PC-9 (cell line): ENCODE measurements around the gene MDH2. TPM values are rescaled to one million over a fixed set of nuclear protein-coding genes. Genes with fewer than 3 reads are reported as not detected.
"Not testable (repeated sequence)": the region's sequence is repeated elsewhere in the genome, so short reads cannot be mapped to it uniquely, and the experiment has no call there.

Source experiments
- BruUV-seq: library from RNA; stranded (reverse); fragments of 400-500 nt; replicated peaks from 2 replicates; lab custom pipeline; 2021; lab: Mats Ljungman, UMichigan
- CTCF ChIA-PET: fragments of 300-600 bp; sonication (Branson Sonifier 250); formaldehyde crosslinking; loops from one replicate; lab custom pipeline; 2022; ENCODE audit warnings: antibody characterized with exemption; lab: Charles Lee
- POLR2A ChIA-PET: fragments of 300-600 bp; sonication (Branson Sonifier 250); formaldehyde crosslinking; loops from one replicate; lab custom pipeline; 2022; ENCODE audit warnings: antibody characterized with exemption; ENCODE audit not compliant: unreplicated experiment; lab: Charles Lee
- DNase-seq, 2 experiments: peaks; one replicate each; pipeline versions ENCODE4 v3.0.0 to v3.0.0-alpha.2; 2015 to 2022; ENCODE audit warnings: mixed read lengths in 1 of 2
- H2AFZ ChIP-seq: fragments of 200-600 bp; sonication (generic); 2 replicates; pipeline ENCODE4 v1.8.1; 2017; ENCODE audit warnings: antibody characterized with exemption
- H3F3A ChIP-seq: fragments of 200-600 bp; sonication (generic); 2 replicates; pipeline ENCODE4 v1.8.1; 2017; ENCODE audit warnings: antibody characterized with exemption, mild to moderate bottlenecking, low read depth; ENCODE audit not compliant: insufficient read depth
- H3K27ac ChIP-seq: fragments of 200-600 bp; sonication (generic); 2 replicates; pipeline ENCODE4 v1.6.1; 2016; ENCODE audit warnings: mixed run types
- H3K27me3 ChIP-seq: fragments of 200-600 bp; sonication (generic); 2 replicates; pipeline ENCODE4 v1.6.1; 2016; ENCODE audit warnings: low read depth, mixed run types; ENCODE audit not compliant: insufficient read depth
- H3K36me3 ChIP-seq: fragments of 200-600 bp; sonication (generic); 2 replicates; pipeline ENCODE4 v1.6.1; 2016; ENCODE audit warnings: low read depth, mixed run types
- H3K4me1 ChIP-seq: fragments of 200-600 bp; sonication (generic); replicated peaks from 2 replicates; pipeline ENCODE4 v1.6.1; 2016; ENCODE audit warnings: mixed run types; ENCODE audit not compliant: insufficient read depth
- H3K4me2 ChIP-seq: fragments of 200-600 bp; sonication (generic); 2 replicates; pipeline ENCODE4 v1.6.1; 2017; ENCODE audit warnings: mixed run types
- H3K4me3 ChIP-seq: fragments of 200-600 bp; sonication (generic); 2 replicates; pipeline ENCODE4 v1.6.1; 2016; ENCODE audit warnings: mixed run types
- H3K79me2 ChIP-seq: fragments of 200-600 bp; sonication (generic); 2 replicates; pipeline ENCODE4 v1.6.1; 2017; ENCODE audit warnings: low read depth, mixed run types
- H3K9me2 ChIP-seq: fragments of 200-600 bp; sonication (generic); 2 replicates; pipeline ENCODE4 v1.8.1; 2017; ENCODE audit warnings: mild to moderate bottlenecking; ENCODE audit not compliant: insufficient read depth
- H3K9me3 ChIP-seq: fragments of 200-600 bp; sonication (generic); 2 replicates; pipeline ENCODE4 v1.8.1; 2016; ENCODE audit warnings: low read depth; ENCODE audit not compliant: insufficient read depth
- H4K20me1 ChIP-seq: fragments of 200-600 bp; sonication (generic); 2 replicates; pipeline ENCODE4 v1.8.1; 2017; ENCODE audit not compliant: insufficient read depth
- EZH2 ChIP-seq: fragments of 200-600 bp; sonication (generic); IDR thresholded peaks from 2 replicates; pipeline ENCODE4 v1.8.0; 2017; ENCODE audit warnings: antibody characterized with exemption, low read depth
- intact Hi-C: fragments of 100-400 bp; cut with micrococcal nuclease; formaldehyde crosslinking; loops from one replicate; pipeline ENCODE4 v1.10.0; 2022; ENCODE audit not compliant: unreplicated experiment
- total RNA-seq: library from RNA; stranded (reverse); gene quantifications from 2 replicates; pipeline ENCODE4 v1.2.3, GENCODE V29; 2021
- TF ChIP-seq, protein P1 (sequence below): fragments of 200-600 bp; sonication (generic); conservative IDR thresholded peaks from 2 replicates; pipeline ENCODE4 v1.6.1; 2017; ENCODE audit warnings: mixed run types, antibody characterized with exemption, mild to moderate bottlenecking, moderate library complexity

MDH2 gene
- total RNA-seq, 1 experiment from 2014 or later: 328 TPM

DNA sequence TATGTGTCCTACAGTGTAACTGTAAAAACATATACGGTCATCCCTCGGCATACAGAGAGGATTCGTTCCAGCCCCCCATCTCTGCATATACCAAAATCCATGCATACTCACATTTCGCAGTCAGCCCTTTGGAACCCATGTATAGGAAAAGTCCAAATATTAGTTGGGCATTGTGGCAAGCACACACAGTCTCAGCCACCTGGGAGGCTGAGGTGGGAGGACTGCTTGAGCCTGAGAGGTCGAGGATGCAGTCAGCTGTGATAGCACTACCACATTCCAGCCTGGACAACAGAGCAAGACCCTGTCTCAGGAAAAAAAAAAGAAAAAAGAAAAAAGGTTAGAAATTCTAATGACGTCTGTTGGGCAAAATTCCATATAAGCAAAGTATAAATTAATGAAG lies 29.1 kb downstream of the MDH2 start:
- DNase-seq: no peak
- H3K27ac ChIP-seq: peak overlapping the region; percentile 39
- H3K27me3 ChIP-seq: no peaks in the 10 kb centered on the region

DNA sequence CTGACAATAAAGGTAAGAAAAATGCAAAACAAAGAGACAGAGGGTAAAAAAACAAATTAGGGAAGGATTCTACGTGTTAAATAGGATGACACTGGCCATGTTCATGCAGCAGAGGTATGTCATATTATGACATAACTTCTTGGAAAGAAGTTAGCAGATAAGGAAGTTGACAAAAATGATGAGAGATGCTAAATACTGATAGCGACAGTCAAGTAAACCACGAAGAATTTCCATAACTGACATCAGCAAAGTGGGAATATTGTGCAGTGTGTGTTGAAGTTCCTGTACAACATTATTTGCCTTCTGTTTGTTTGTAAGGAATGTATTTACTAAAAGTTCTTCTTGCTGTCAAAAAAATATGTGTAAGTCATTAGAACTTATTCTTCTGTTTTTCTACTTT lies 29.5 kb downstream of the MDH2 start:
- CTCF ChIA-PET: interaction anchor here (0.7 kb wide), 1 partner anchor 8 kb away, joined by 10 read pairs; no protein-coding TSS in a partner anchor
- POLR2A ChIA-PET: interaction anchor here (0.7 kb wide), 1 partner anchor 89 kb away, joined by 22 read pairs; no protein-coding TSS in a partner anchor
- H3F3A ChIP-seq: peaks cover 18% of the 10 kb centered on the region; the same call in 1 of the 2 replicates
- intact Hi-C loops: no loop called here
- no peaks in the 10 kb centered on the region for H3K79me2 ChIP-seq
- no peak for TF ChIP-seq EZH2
- TF ChIP-seq, protein P1, sequence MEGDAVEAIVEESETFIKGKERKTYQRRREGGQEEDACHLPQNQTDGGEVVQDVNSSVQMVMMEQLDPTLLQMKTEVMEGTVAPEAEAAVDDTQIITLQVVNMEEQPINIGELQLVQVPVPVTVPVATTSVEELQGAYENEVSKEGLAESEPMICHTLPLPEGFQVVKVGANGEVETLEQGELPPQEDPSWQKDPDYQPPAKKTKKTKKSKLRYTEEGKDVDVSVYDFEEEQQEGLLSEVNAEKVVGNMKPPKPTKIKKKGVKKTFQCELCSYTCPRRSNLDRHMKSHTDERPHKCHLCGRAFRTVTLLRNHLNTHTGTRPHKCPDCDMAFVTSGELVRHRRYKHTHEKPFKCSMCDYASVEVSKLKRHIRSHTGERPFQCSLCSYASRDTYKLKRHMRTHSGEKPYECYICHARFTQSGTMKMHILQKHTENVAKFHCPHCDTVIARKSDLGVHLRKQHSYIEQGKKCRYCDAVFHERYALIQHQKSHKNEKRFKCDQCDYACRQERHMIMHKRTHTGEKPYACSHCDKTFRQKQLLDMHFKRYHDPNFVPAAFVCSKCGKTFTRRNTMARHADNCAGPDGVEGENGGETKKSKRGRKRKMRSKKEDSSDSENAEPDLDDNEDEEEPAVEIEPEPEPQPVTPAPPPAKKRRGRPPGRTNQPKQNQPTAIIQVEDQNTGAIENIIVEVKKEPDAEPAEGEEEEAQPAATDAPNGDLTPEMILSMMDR: no peak
- no peaks in the 10 kb centered on the region for H3K9me2 ChIP-seq
- H3K9me3 ChIP-seq: no peaks in the 10 kb centered on the region
- H2AFZ ChIP-seq: no peak overlapping the region
- no peaks in the 10 kb centered on the region for H4K20me1 ChIP-seq
- H3K27ac ChIP-seq: no peak overlapping the region
- BruUV-seq: no TSS peak
- H3K4me3 ChIP-seq: no peak overlapping the region
- H3K4me1 ChIP-seq: peaks cover 23% of the 10 kb centered on the region
- no peak overlapping the region for H3K4me2 ChIP-seq
- no peaks in the 10 kb centered on the region for H3K36me3 ChIP-seq
- peak in 1 of 2 experiments; percentile 35 for DNase-seq
- H3K27me3 ChIP-seq: no peaks in the 10 kb centered on the region

More for the DNA sequence above, 29.1 kb downstream of the MDH2 start:
- Histone ChIP-seq H4K20me1 (no peaks in the 10 kb centered on the region), H3F3A (peaks cover 14% of the 10 kb centered on the region; the same call in 1 of the 2 replicates), H3K79me2 (no peaks in the 10 kb centered on the region), H3K36me3 (no peaks in the 10 kb centered on the region), H3K4me3 (no peak overlapping the region), H3K4me1 (peaks cover 19% of the 10 kb centered on the region), H3K9me3 (no peaks in the 10 kb centered on the region), H2AFZ (no peak overlapping the region), H3K4me2 (no peak overlapping the region), H3K9me2 (no peaks in the 10 kb centered on the region)
- no peak for TF ChIP-seq EZH2
- TF ChIP-seq, protein P1: no peak
- intact Hi-C loops: no loop called here
- ChIA-PET POLR2A (no interaction called here), CTCF (no interaction called here)
- no TSS peak for BruUV-seq

DNA sequence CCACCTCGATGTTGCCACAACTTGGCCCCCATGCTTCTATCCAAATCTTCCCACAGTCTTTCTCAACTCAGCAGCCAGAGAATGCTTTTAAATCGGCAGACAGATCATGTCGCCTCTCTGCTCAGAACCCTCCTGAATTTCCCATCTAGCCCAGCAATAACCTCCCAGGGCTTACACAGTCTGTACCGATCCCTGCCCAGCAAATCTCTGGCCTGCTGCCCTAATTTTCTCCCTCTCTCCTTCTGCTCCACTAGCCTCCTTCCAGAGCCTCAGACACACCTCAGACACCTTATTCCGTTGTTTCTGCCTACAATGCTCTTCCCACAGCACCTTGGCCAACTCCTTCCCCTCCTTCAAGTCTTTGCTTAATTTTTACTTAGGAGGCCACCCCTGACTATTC lies 32.3 kb downstream of the MDH2 start:
- Histone ChIP-seq H3K9me2 (no peaks in the 10 kb centered on the region), H3K27me3 (no peaks in the 10 kb centered on the region), H3K4me1 (peaks cover 49% of the 10 kb centered on the region), H3F3A (peaks cover 27% of the 10 kb centered on the region; the same call in 1 of the 2 replicates), H3K9me3 (no peaks in the 10 kb centered on the region), H3K79me2 (no peaks in the 10 kb centered on the region), H3K36me3 (no peaks in the 10 kb centered on the region), H4K20me1 (no peaks in the 10 kb centered on the region), H3K4me2 (no peak overlapping the region), H3K27ac (no peak overlapping the region), H3K4me3 (no peak overlapping the region), H2AFZ (no peak overlapping the region)
- TF ChIP-seq, protein P1: no peak
- TF ChIP-seq EZH2: no peak
- CTCF ChIA-PET: no interaction called here
- no peak for DNase-seq
- POLR2A ChIA-PET: no interaction called here
- intact Hi-C loops: no loop called here
- BruUV-seq: no TSS peak

DNA sequence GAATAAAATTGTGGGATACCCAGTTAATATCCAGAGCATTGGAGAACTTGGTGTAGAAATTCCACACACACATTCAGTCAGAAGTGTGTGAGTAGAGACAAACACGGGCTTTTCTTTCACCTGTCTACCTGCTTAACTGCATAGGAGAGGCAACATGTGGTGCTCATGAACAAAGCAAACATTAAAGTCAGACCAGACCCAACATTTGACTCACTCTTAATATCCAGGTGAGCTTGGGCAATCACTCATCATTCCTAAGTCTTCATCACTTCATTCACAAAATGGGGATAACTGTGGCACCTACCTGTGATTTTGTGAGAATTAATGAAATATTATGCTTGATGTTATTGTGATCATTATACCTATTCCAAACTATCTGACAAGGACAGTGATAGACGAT lies 36.2 kb downstream of the MDH2 start:
- H2AFZ ChIP-seq, CTCF ChIA-PET, H4K20me1 ChIP-seq, H3K27me3 ChIP-seq, POLR2A ChIA-PET, H3K79me2 ChIP-seq, H3K9me3 ChIP-seq, H3K4me2 ChIP-seq, BruUV-seq, H3K4me3 ChIP-seq, H3K9me2 ChIP-seq, intact Hi-C loops, H3K36me3 ChIP-seq: not testable (repeated sequence)
- H3K27ac ChIP-seq: 0 out of 2 replicates have a peak overlapping the region, but pooled peaks have one; percentile 28
- H3F3A ChIP-seq: peaks cover 41% of the 10 kb centered on the region
- H3K4me1 ChIP-seq: peaks cover 70% of the 10 kb centered on the region
- DNase-seq: peak in 1 of 2 experiments; percentile 43
